ENCODE results near the gene SULT1E1.

The SULT1E1 gene

GRCh38 chr4:69843301-69843700, 16.6 kb downstream of the SULT1E1 start:
- no peak for ATAC-seq
- TF ChIP-seq RARB (CRISPR knock-in tag; IDR thresholded peaks at IDR 0.05) (no peak), ZFP30 (CRISPR knock-in tag; IDR thresholded peaks at IDR 0.05) (no peak), ZNF565 (CRISPR knock-in tag; conservative IDR thresholded peaks at IDR 0.05; ENCODE audit: low read depth) (no peak), ZNF8 (CRISPR knock-in tag; IDR thresholded peaks at IDR 0.05) (no peak), CSRNP3 (CRISPR knock-in tag; IDR thresholded peaks at IDR 0.05) (no peak), TCF4 (CRISPR knock-in tag; IDR thresholded peaks at IDR 0.05; ENCODE audit: borderline replicate concordance) (no peak), TOX (CRISPR knock-in tag; IDR thresholded peaks at IDR 0.05; ENCODE audit: borderline replicate concordance) (no peak)

GRCh38 chr4:69838977-69839376, 21.0 kb downstream of the SULT1E1 start:
- TF ChIP-seq ARNTL (CRISPR knock-in tag; IDR thresholded peaks at IDR 0.05; ENCODE audit: borderline replicate concordance, low read depth) (no peak), ESRRG (CRISPR knock-in tag; IDR thresholded peaks at IDR 0.05) (no peak), PPARA (CRISPR knock-in tag; IDR thresholded peaks at IDR 0.05; ENCODE audit: borderline replicate concordance) (no peak), ZNF565 (CRISPR knock-in tag; conservative IDR thresholded peaks at IDR 0.05; ENCODE audit: low read depth) (no peak), ZFP30 (CRISPR knock-in tag; IDR thresholded peaks at IDR 0.05) (no peak), SNAI2 (CRISPR knock-in tag; IDR thresholded peaks at IDR 0.05) (no peak), CREB5 (CRISPR knock-in tag; IDR thresholded peaks at IDR 0.05; ENCODE audit: low read depth) (no peak), ZNF8 (CRISPR knock-in tag; IDR thresholded peaks at IDR 0.05) (no peak), TCF4 (CRISPR knock-in tag; IDR thresholded peaks at IDR 0.05; ENCODE audit: borderline replicate concordance) (no peak), ZNF70 (CRISPR knock-in tag; IDR thresholded peaks at IDR 0.05) (no peak), CSDC2 (CRISPR knock-in tag; IDR thresholded peaks at IDR 0.05) (no peak), TOX (CRISPR knock-in tag; IDR thresholded peaks at IDR 0.05; ENCODE audit: borderline replicate concordance) (no peak)

GRCh38 chr4:69836287-69836686, 23.7 kb downstream of the SULT1E1 start:
- TF ChIP-seq GLIS3 (CRISPR knock-in tag; IDR thresholded peaks at IDR 0.05) (no peak), POU6F1 (CRISPR knock-in tag; IDR thresholded peaks at IDR 0.05; ENCODE audit: borderline replicate concordance, low read depth) (no peak), ZC3H10 (CRISPR knock-in tag; IDR thresholded peaks at IDR 0.05) (no peak), TCF4 (CRISPR knock-in tag; IDR thresholded peaks at IDR 0.05; ENCODE audit: borderline replicate concordance) (no peak), ZNF565 (CRISPR knock-in tag; conservative IDR thresholded peaks at IDR 0.05; ENCODE audit: low read depth) (no peak), TOX (CRISPR knock-in tag; IDR thresholded peaks at IDR 0.05; ENCODE audit: borderline replicate concordance) (no peak), ZNF70 (CRISPR knock-in tag; IDR thresholded peaks at IDR 0.05) (no peak), ZNF8 (CRISPR knock-in tag; IDR thresholded peaks at IDR 0.05) (no peak), ISL1 (CRISPR knock-in tag; IDR thresholded peaks at IDR 0.05) (no peak), RARB (CRISPR knock-in tag; IDR thresholded peaks at IDR 0.05) (no peak)

More at GRCh38 chr4:69838977-69839376, 21.0 kb downstream of the SULT1E1 start:
- no peak for ATAC-seq

GRCh38 chr4:69835766-69836165, 24.2 kb downstream of the SULT1E1 start:
- no peak for ATAC-seq
- no peak for TF ChIP-seq POU6F1 (CRISPR knock-in tag; IDR thresholded peaks at IDR 0.05; ENCODE audit: borderline replicate concordance, low read depth)
- no peak for TF ChIP-seq ZNF565 (CRISPR knock-in tag; conservative IDR thresholded peaks at IDR 0.05; ENCODE audit: low read depth)
- no peak for TF ChIP-seq ZNF8 (CRISPR knock-in tag; IDR thresholded peaks at IDR 0.05)
- TF ChIP-seq GLIS3 (CRISPR knock-in tag; IDR thresholded peaks at IDR 0.05) = no peak
- no peak for TF ChIP-seq CREB5 (CRISPR knock-in tag; IDR thresholded peaks at IDR 0.05; ENCODE audit: low read depth)
- TF ChIP-seq TOX (CRISPR knock-in tag; IDR thresholded peaks at IDR 0.05; ENCODE audit: borderline replicate concordance) = no peak
- TF ChIP-seq TCF4 (CRISPR knock-in tag; IDR thresholded peaks at IDR 0.05; ENCODE audit: borderline replicate concordance) = no peak
- no peak for TF ChIP-seq BACH2 (CRISPR knock-in tag; IDR thresholded peaks at IDR 0.05; ENCODE audit: borderline replicate concordance)
- no peak for TF ChIP-seq TSHZ2 (CRISPR knock-in tag; IDR thresholded peaks at IDR 0.05)
- no peak for TF ChIP-seq CSDC2 (CRISPR knock-in tag; IDR thresholded peaks at IDR 0.05)
- no peak for TF ChIP-seq PPARA (CRISPR knock-in tag; IDR thresholded peaks at IDR 0.05; ENCODE audit: borderline replicate concordance)
- no peak for TF ChIP-seq SNAI2 (CRISPR knock-in tag; IDR thresholded peaks at IDR 0.05)
- no peak for TF ChIP-seq CSRNP3 (CRISPR knock-in tag; IDR thresholded peaks at IDR 0.05)
- TF ChIP-seq ISL1 (CRISPR knock-in tag; IDR thresholded peaks at IDR 0.05) = no peak
- no peak for TF ChIP-seq ZFP30 (CRISPR knock-in tag; IDR thresholded peaks at IDR 0.05)

More at GRCh38 chr4:69836287-69836686, 23.7 kb downstream of the SULT1E1 start:
- ATAC-seq = no peak

All from SK-N-SH treated with all-trans-retinoic acid at 6 μM for 48 hours (cell line).